Measurements from ENCODE around the gene BCR.

BCR gene

GRCh38 chr22:23240639-23241389 is 60.5 kb downstream of the BCR start:
- peak; percentile 46 for TF ChIP-seq CTCF (IDR thresholded peaks at IDR 0.05; ENCODE audit: insufficient read depth, low read depth, low read length, missing control alignments)
- H3K4me3 ChIP-seq (ENCODE audit: low read length), result no peak overlapping the region
- peak; percentile 74 for DNase-seq (ENCODE audit: low read depth)

DNA sequence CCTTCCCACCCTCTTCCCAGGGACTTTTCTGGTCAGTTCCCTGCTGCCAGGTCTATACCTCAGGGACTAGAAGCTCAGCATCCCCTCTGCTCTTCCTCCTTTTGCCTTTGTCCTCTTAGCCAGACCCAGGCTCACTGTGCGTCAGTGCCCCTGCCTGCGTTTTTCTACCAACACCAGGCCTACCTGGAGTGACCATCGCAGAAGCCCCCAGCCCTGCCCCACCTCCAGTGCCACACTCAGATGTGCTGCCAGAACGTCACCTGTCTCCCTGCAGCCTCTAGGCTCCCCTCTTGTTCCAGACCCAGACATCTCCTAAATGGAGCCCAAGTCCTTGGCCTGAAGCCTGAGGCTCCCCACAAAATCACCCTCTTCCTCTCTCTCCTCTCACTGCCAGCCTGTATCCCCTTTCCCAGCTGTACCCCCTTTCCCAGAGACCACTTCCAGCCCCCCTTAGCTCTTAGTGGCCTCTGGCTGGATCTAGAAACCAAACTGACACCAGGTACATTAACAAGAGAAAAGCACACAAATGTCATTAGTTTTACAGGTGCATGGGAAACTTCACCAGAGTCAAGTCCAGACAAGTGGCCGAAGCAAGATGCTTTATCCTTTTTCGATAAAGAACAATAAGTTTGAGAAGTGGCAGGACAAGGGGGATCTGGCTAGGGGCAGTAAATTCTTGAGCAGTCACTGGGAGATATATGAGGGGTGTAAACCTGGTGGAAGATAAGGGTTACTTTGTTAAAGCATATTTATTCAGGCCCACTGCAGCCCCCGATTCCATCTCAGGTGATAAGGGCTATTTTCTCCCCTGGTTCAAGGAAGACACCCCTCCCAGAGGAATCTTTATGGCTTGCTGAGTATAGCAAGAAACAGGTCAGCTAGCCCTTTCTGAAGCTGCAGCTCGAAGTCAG is 61.5 kb downstream of the BCR start:
- no peak for TF ChIP-seq CTCF (IDR thresholded peaks at IDR 0.05; ENCODE audit: insufficient read depth, low read depth, low read length, missing control alignments)
- no peak overlapping the region for H3K4me3 ChIP-seq (ENCODE audit: low read length)
- no peak for DNase-seq (ENCODE audit: low read depth)

GRCh38 chr22:23242473-23243001 is 62.2 kb downstream of the BCR start:
- peak; percentile 8 for TF ChIP-seq CTCF (IDR thresholded peaks at IDR 0.05; ENCODE audit: insufficient read depth, low read depth, low read length, missing control alignments)
- DNase-seq (ENCODE audit: low read depth), result peak; percentile 24
- no peak overlapping the region for H3K4me3 ChIP-seq (ENCODE audit: low read length)

GRCh38 chr22:23243006-23243573 is 62.8 kb downstream of the BCR start:
- no peak for DNase-seq (ENCODE audit: low read depth)
- no peak for TF ChIP-seq CTCF (IDR thresholded peaks at IDR 0.05; ENCODE audit: insufficient read depth, low read depth, low read length, missing control alignments)
- no peak overlapping the region for H3K4me3 ChIP-seq (ENCODE audit: low read length)

DNA sequence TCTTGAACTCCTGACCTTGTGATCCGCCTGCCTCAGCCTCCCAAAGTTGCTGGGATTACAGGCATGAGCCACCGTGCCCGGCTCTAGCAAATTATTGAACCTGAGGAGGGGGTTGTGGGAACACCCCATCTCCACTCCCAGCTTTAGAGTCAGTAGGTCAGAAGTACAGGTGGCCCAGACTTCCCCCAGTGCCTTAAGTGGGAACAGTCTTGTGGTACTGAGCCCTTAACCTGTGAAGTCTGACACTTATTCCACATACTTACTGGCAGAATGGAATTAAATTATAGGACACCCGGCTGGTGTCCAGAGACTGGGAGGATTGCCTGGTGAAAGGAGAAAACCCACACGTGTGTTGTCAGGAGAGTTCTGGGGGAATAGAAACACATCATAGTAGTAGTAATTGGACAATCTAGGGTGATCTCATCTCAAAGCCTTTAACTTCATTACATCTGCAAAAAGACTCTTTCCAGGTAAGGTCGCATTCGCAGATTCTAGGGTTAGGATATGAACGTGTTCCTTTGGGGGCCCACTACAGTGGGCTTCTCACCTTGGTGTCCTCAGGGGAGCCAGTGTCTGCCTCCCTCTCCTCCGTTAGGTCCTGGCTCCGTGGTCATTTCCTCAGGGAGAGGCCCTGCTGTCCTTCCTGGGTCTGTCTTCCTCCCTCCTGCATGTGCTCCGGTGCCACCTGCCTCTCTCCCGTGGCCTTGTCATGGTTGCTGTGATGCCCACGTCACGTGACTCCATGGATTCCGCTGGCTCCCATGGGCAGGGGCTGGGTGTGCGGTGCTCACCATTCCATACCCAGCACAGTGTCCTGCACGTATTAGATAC is 63.8 kb downstream of the BCR start:
- no peak for TF ChIP-seq CTCF (IDR thresholded peaks at IDR 0.05; ENCODE audit: insufficient read depth, low read depth, low read length, missing control alignments)
- no peak overlapping the region for H3K4me3 ChIP-seq (ENCODE audit: low read length)
- no peak for DNase-seq (ENCODE audit: low read depth)

GRCh38 chr22:23244690-23245044 is 64.4 kb downstream of the BCR start:
- no peak overlapping the region for H3K4me3 ChIP-seq (ENCODE audit: low read length)
- no peak for DNase-seq (ENCODE audit: low read depth)
- TF ChIP-seq CTCF (IDR thresholded peaks at IDR 0.05; ENCODE audit: insufficient read depth, low read depth, low read length, missing control alignments), result no peak

All from epithelial cell of esophagus (primary cell).